Fibroblast of mammary gland (primary cell): Measurements from ENCODE around the gene GOLGA6D.
A peak's percentile ranks its signal among the peaks of the same experiment; 100 is the strongest.
"Not testable (repeated sequence)": the region's sequence is repeated elsewhere in the genome, so short reads cannot be mapped to it uniquely, and the experiment has no call there.

ENCODE experiments used
- DNase-seq: peaks from one replicate; pipeline ENCODE4 v3.0.0-alpha.2; 2010; ENCODE audit warnings: low read depth
- H3K4me3 ChIP-seq: 2 replicates; pipeline ENCODE4 v1.5.1; 2011; ENCODE audit warnings: low read depth, mild to moderate bottlenecking, low read length, moderate library complexity; ENCODE audit not compliant: control insufficient read depth
- CTCF ChIP-seq: conservative IDR thresholded peaks from 2 replicates; pipeline ENCODE4 v1.5.1; 2011; ENCODE audit warnings: low read depth, low read length, inconsistent platforms; ENCODE audit not compliant: control insufficient read depth, insufficient read depth

The GOLGA6D gene

GRCh38 chr15:75328493-75329314, 46.1 kb downstream of the GOLGA6D start:
- DNase-seq = no peak
- H3K4me3 ChIP-seq = no peak overlapping the region
- TF ChIP-seq CTCF = no peak

GRCh38 chr15:75329571-75329970, 46.9 kb downstream of the GOLGA6D start:
- no peak for TF ChIP-seq CTCF
- no peak for DNase-seq
- H3K4me3 ChIP-seq = no peak overlapping the region

- not testable (repeated sequence) for H3K4me3 ChIP-seq, DNase-seq
Measured at GRCh38 chr15:75332093-75332492, 49.5 kb downstream of the GOLGA6D start.

GRCh38 chr15:75333654-75334419, 51.2 kb downstream of the GOLGA6D start:
- DNase-seq, H3K4me3 ChIP-seq: not testable (repeated sequence)

GRCh38 chr15:75335313-75335704, 52.7 kb downstream of the GOLGA6D start:
- peak overlapping the region; percentile 75 for H3K4me3 ChIP-seq
- TF ChIP-seq CTCF = no peak
- DNase-seq = no peak

GRCh38 chr15:75335705-75336355, 53.2 kb downstream of the GOLGA6D start, which contains the start of gene COMMD4:
COMMD4 (plus strand) TSS chr15:75336063; CDS start chr15:75336090, 27 bp downstream.
- H3K4me3 ChIP-seq = peak within 1 kb of the TSS; percentile 75
- no peak for TF ChIP-seq CTCF
- DNase-seq = peak; percentile 95

- no peak for DNase-seq
- no peak overlapping the region for H3K4me3 ChIP-seq
- TF ChIP-seq CTCF = no peak
Measured at GRCh38 chr15:75338661-75339240, 56.1 kb downstream of the GOLGA6D start.
